Tibial nerve (tissue), 4 donors: ENCODE data around the gene COL4A2.

ENCODE experiments used
- EP300 ChIP-seq, 2 donors: sonication (generic); formaldehyde crosslinking; IDR thresholded peaks; one replicate each; pipeline ENCODE4 v1.6.1; 2017; ENCODE audit warnings: antibody characterized with exemption in 2 of 2, mild to moderate bottlenecking in 1 of 2
- POLR2A ChIP-seq, 2 donors: fragments of 450-650 bp; IDR thresholded peaks; one replicate each; pipeline ENCODE4 v1.6.1; 2017; ENCODE audit warnings: antibody characterized with exemption in 2 of 2, mild to moderate bottlenecking in 2 of 2, moderate library complexity in 2 of 2
- TF ChIP-seq, protein P1 (sequence below), 5 experiments: fragments of 200-600 bp in 3 of 5; fragments of 450-650 bp in 2 of 5; sonication (generic) in 3 of 5; IDR thresholded peaks; one replicate each; pipeline ENCODE4 v1.5.1; 2016 to 2019; ENCODE audit warnings: antibody characterized with exemption in 5 of 5, mild to moderate bottlenecking in 3 of 5, moderate library complexity in 2 of 5

DNA sequence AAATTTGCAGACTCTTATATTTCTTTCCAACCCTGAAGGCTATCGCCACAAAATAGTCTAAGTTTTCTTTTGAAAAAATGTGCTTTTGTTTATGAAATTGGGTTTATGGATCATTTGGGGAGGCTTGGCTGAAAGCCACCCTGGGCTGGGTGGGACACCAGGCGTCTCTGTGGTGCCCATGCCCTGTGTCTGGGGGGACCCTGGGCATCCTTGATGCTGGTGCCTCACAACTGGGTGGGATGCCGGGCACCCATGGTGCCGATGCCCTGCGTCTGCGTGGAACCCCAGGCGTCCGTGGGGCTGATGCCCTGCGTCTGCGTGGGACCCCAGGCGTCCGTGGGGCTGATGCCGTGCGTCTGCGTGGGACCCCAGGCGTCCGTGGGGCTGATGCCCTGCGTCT, 149.5 kb downstream of the COL4A2 start:
- TF ChIP-seq POLR2A (IDR thresholded peaks at IDR 0.05), result no peak
- TF ChIP-seq, protein P1, sequence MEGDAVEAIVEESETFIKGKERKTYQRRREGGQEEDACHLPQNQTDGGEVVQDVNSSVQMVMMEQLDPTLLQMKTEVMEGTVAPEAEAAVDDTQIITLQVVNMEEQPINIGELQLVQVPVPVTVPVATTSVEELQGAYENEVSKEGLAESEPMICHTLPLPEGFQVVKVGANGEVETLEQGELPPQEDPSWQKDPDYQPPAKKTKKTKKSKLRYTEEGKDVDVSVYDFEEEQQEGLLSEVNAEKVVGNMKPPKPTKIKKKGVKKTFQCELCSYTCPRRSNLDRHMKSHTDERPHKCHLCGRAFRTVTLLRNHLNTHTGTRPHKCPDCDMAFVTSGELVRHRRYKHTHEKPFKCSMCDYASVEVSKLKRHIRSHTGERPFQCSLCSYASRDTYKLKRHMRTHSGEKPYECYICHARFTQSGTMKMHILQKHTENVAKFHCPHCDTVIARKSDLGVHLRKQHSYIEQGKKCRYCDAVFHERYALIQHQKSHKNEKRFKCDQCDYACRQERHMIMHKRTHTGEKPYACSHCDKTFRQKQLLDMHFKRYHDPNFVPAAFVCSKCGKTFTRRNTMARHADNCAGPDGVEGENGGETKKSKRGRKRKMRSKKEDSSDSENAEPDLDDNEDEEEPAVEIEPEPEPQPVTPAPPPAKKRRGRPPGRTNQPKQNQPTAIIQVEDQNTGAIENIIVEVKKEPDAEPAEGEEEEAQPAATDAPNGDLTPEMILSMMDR (IDR thresholded peaks at IDR 0.05), result no peak
- no peak for TF ChIP-seq EP300 (IDR thresholded peaks at IDR 0.05)
